ENCODE results near the gene SPR. TPM values are rescaled to one million over a fixed set of nuclear protein-coding genes. Genes with fewer than 3 reads are reported as not detected.
A peak's percentile ranks its signal among the peaks of the same experiment; 100 is the strongest.

Gene SPR
- total and polyA plus RNA-seq, 2 of the 4 experiments (the other 2 are of a cell fraction), result 14.3 to 17.4 TPM

GRCh38 chr2:72927619-72928550 lies 40.7 kb downstream of the SPR start:
- WGBS, 2 experiments (ENCODE audit: extremely low coverage in 2 of 2, insufficient read length in 1 of 2), result 40% methylated on average over 1 of the region's 8 CpGs; no CpG with 5 or more reads in 1 of the 2 experiments
- in situ Hi-C loops (cut with MboI; ENCODE audit: low sequenced_read_pairs), result no loop called here

More at GRCh38 chr2:72927619-72928550, 40.7 kb downstream of the SPR start:
- Histone ChIP-seq H3K79me1 (ENCODE audit: low read depth in 1 of 2, low read length in 2 of 2) (no peaks in the 10 kb centered on the region), H3K9ac (ENCODE audit: low read depth, low read length) (no peak overlapping the region), H3K36me3 (ENCODE audit: control insufficient read depth, insufficient read depth, low read length) (no peaks in the 10 kb centered on the region), H3K9me3 (ENCODE audit: control insufficient read depth, insufficient read depth, low read length) (peaks cover 17% of the 10 kb centered on the region), H3K23ac (ENCODE audit: low read depth, low read length) (no peak overlapping the region), H2BK20ac (ENCODE audit: low read depth, low read length) (no peak overlapping the region), H4K5ac (ENCODE audit: low read depth, low read length) (no peak overlapping the region), H2BK15ac (ENCODE audit: low read depth, low read length) (no peak overlapping the region), H2AK9ac (replicated peaks; ENCODE audit: low read depth, low read length, poor library complexity) (no peak overlapping the region), H3K4me1 (ENCODE audit: control insufficient read depth, insufficient read depth, low read length) (peaks cover 2% of the 10 kb centered on the region), H3K27ac (ENCODE audit: insufficient read depth, low read length) (no peak overlapping the region), H4K8ac (ENCODE audit: low read depth in 2 of 2, low read length in 2 of 2) (no peak overlapping the region), H2BK120ac (ENCODE audit: low read depth, low read length) (no peak overlapping the region), H4K91ac (ENCODE audit: insufficient read depth, low read depth, low read length) (no peak overlapping the region), H3K14ac (replicated peaks; ENCODE audit: low read depth, low read length) (no peak overlapping the region), H3K9me1 (ENCODE audit: insufficient read depth, low read length) (peaks cover 7% of the 10 kb centered on the region; the same call in 1 of the 2 replicates), H4K20me1 (ENCODE audit: insufficient read depth, low read length) (peaks cover 8% of the 10 kb centered on the region; the same call in 1 of the 2 replicates), H2AFZ (replicated peaks; ENCODE audit: low read length, poor library complexity) (peak overlapping the region; percentile 19), H3K4me3 (ENCODE audit: insufficient read depth, low read depth, low read length) (no peak overlapping the region), H3K18ac (ENCODE audit: low read depth, low read length) (no peak overlapping the region), H2AK5ac (ENCODE audit: low read depth, low read length) (no peak overlapping the region), H2BK5ac (ENCODE audit: low read depth, low read length, poor library complexity, severe bottlenecking) (no peak overlapping the region), H3K27me3 (ENCODE audit: control insufficient read depth, insufficient read depth, low read length) (peaks cover 84% of the 10 kb centered on the region), H3K4me2 (ENCODE audit: low read depth, low read length) (no peak overlapping the region), H3K4ac (ENCODE audit: low read depth, low read length) (no peak overlapping the region), H3K56ac (ENCODE audit: extremely low read depth, insufficient read depth, low read length) (no peak overlapping the region)
- TF ChIP-seq CEBPB (IDR thresholded peaks at IDR 0.05; ENCODE audit: low read depth, low read length) (no peak), RFX5 (IDR thresholded peaks at IDR 0.05; ENCODE audit: low read depth, low read length) (no peak), NFE2L2 (IDR thresholded peaks at IDR 0.05; ENCODE audit: low read depth, low read length) (no peak), MXI1 (IDR thresholded peaks at IDR 0.05; ENCODE audit: borderline replicate concordance, low read depth, low read length) (no peak), CTCF (conservative IDR thresholded peaks at IDR 0.05; ENCODE audit: low read depth, low read length) (no peak)
- ATAC-seq (ENCODE audit: low read depth) (no peak), DNase-seq (no peak)
- no TSS peak for BruUV-seq (replicated peaks)
- CTCF ChIA-PET, result interaction anchor here (1.4 kb wide), 1 partner anchor 35 kb away, joined by 3 read pairs; no protein-coding TSS in a partner anchor
- dilution Hi-C loops (cut with HindIII; ENCODE audit: low sequenced_read_pairs, unreplicated experiment) (no loop called here), intact Hi-C loops (cut with micrococcal nuclease) (no loop called here)
- POLR2A ChIA-PET (ENCODE audit: unreplicated experiment), result no interaction called here
